ENCODE measurements around the gene MORN1.
"Not testable (repeated sequence)": the region's sequence is repeated elsewhere in the genome, so short reads cannot be mapped to it uniquely, and the experiment has no call there.

MORN1 gene

DNA sequence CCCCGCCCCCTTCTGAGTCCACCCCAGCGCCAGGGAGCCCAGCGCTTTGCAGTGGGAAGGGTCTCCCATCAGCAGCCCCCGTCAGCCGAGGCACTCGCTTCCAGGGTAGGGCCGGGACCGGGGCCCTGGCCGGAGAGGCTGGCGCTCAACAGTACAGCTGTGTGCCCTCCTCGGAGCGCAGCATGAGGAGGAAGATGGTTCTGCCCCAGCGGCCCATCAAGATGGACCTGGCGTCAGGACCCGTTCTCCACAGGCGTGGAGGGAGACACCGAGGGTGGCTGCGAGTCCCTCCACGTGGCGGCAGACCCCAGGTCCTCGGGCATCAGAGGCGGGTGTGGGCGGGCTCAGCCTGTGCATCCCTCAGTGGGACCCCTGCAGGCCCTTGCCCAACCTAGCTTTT, 54.3 kb downstream of the MORN1 start:
- DNase-seq (ENCODE audit: extremely low read depth, insufficient read length) = no peak
- no peaks in the 10 kb centered on the region for H3K36me3 ChIP-seq (ENCODE audit: control insufficient read depth, insufficient read depth, low read length)
- H3K27me3 ChIP-seq (replicated peaks; ENCODE audit: control insufficient read depth, insufficient read depth, low read length) = no peaks in the 10 kb centered on the region; the same call in 1 of the 2 replicates
- TF ChIP-seq, protein P1, sequence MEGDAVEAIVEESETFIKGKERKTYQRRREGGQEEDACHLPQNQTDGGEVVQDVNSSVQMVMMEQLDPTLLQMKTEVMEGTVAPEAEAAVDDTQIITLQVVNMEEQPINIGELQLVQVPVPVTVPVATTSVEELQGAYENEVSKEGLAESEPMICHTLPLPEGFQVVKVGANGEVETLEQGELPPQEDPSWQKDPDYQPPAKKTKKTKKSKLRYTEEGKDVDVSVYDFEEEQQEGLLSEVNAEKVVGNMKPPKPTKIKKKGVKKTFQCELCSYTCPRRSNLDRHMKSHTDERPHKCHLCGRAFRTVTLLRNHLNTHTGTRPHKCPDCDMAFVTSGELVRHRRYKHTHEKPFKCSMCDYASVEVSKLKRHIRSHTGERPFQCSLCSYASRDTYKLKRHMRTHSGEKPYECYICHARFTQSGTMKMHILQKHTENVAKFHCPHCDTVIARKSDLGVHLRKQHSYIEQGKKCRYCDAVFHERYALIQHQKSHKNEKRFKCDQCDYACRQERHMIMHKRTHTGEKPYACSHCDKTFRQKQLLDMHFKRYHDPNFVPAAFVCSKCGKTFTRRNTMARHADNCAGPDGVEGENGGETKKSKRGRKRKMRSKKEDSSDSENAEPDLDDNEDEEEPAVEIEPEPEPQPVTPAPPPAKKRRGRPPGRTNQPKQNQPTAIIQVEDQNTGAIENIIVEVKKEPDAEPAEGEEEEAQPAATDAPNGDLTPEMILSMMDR (IDR thresholded peaks at IDR 0.05; ENCODE audit: insufficient read depth, low read length, poor library complexity, severe bottlenecking) = no peak
- no peak overlapping the region for H3K4me3 ChIP-seq (replicated peaks; ENCODE audit: low read depth, low read length)

DNA sequence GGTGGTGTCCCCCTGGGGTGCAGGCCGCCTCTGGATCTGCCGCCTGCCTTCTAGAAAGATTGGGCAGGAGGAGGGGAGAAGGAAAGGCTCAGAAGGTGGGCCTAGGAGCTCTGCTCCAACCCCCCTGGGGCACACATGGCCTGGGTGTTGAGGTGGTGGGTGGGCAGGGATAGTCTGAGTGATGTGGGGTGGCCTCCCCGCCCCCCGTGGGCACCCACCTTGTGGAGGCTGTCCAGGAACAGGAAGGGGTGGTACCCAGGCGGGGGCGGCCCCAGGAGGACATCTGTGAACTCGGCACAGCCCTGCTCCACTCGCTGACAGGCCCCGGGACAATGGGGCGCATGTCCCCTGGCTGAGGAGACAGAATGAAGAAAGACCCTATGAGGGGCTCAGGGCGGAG, 54.9 kb downstream of the MORN1 start:
- Histone ChIP-seq H3K27me3 (replicated peaks; ENCODE audit: control insufficient read depth, insufficient read depth, low read length) (no peaks in the 10 kb centered on the region; the same call in 1 of the 2 replicates), H3K36me3 (ENCODE audit: control insufficient read depth, insufficient read depth, low read length) (no peaks in the 10 kb centered on the region), H3K4me3 (replicated peaks; ENCODE audit: low read depth, low read length) (no peak overlapping the region)
- TF ChIP-seq, protein P1 (IDR thresholded peaks at IDR 0.05; ENCODE audit: insufficient read depth, low read length, poor library complexity, severe bottlenecking) = no peak
- DNase-seq (ENCODE audit: extremely low read depth, insufficient read length) = no peak

DNA sequence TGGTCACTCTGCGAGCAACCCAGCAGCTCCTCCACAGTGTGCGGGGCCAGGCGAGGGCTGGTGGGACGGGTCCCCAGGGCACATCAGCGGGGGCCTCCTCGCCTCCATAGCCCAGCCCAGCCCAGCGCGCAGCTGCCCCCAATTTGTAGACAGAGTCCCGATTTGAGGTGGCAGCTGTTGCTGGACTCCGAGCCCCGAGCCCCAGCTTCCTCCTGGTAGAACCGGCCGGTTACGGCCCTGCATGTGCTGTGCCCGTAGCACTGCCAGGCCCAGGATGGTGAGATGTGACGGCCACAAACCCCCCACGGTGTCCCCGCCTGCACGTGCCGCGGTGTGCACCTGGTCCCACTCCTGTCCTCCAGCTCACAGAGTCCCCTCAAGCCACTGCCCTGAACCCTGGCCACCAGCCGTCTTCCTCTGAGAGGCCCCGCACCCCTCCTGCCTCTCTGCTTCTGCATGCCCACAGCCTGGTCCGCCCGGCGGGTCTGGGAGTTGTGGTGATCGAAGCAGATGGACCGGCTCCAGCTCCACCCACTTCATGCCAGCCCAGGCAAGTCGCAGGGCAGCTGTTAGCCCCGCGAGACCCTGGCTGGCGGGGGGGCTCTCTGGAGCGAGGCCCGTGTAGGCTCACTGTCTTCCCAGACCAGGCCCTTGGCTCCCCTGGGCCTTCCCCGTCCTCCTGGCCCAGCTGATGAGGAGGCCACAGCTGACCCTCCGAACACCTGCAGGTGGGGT, 55.5 kb downstream of the MORN1 start:
- Histone ChIP-seq H3K36me3 (ENCODE audit: control insufficient read depth, insufficient read depth, low read length) (no peaks in the 10 kb centered on the region), H3K27me3 (replicated peaks; ENCODE audit: control insufficient read depth, insufficient read depth, low read length) (no peaks in the 10 kb centered on the region; the same call in 1 of the 2 replicates), H3K4me3 (replicated peaks; ENCODE audit: low read depth, low read length) (no peak overlapping the region)
- no peak for DNase-seq (ENCODE audit: extremely low read depth, insufficient read length)
- TF ChIP-seq, protein P1 (IDR thresholded peaks at IDR 0.05; ENCODE audit: insufficient read depth, low read length, poor library complexity, severe bottlenecking) = no peak

DNA sequence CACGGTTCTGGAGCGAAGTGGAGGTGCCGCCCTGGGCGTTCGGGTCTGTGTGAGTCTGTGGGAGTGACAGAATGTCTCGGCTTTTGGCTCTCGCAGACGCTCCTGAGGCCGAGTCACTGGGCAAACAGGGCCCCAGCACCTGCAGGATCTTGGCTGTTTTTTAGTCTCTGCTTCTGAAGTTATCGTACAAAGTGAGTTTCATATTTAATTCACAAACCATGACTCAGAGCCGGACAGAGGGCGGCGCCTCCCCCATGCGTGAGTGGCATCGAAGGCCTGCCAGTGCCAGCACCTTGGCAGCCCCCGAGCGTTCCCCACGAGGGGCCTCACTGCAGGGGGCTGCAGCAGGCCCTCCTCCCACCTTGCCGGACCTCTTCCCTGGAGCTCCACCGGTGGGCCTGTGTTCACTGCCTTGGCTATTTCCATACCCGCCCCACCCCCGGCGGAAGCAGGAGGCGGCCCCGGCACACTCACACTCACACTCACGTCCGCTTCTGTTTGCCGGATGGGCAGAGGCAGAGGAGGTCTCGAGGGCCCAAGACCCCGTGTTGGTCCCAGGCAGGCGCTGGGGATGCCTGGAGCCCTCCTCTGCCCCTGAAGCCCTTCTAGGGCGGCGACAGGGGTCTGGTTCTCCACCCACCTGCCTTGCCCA, 56.3 kb downstream of the MORN1 start:
- Histone ChIP-seq H3K4me3 (replicated peaks; ENCODE audit: low read depth, low read length) (no peak overlapping the region), H3K27me3 (replicated peaks; ENCODE audit: control insufficient read depth, insufficient read depth, low read length) (no peaks in the 10 kb centered on the region; the same call in 1 of the 2 replicates), H3K36me3 (ENCODE audit: control insufficient read depth, insufficient read depth, low read length) (no peaks in the 10 kb centered on the region)
- TF ChIP-seq, protein P1 (IDR thresholded peaks at IDR 0.05; ENCODE audit: insufficient read depth, low read length, poor library complexity, severe bottlenecking) = no peak
- DNase-seq (ENCODE audit: extremely low read depth, insufficient read length) = no peak

DNA sequence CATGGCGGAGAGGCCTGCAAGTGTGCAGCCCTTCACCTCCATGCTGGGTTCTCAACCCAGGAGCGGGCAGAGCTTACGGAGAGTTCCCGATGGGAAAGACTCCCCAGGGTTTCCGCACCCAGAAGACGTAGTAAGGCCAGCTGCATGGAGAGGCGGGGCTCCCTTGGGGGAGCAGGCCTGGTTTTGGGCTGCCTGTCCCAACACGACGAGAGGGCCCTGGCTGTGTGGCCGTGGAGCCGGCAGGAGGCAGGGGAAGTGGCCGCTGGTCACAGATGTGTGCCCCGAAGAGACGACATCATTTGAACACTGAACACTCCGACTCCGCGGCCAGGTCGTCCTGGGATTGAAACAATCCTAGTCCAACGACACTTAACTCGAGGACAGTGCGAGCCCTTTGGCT, 57.0 kb downstream of the MORN1 start:
- Histone ChIP-seq H3K36me3 (ENCODE audit: control insufficient read depth, insufficient read depth, low read length) (no peaks in the 10 kb centered on the region), H3K4me3 (replicated peaks; ENCODE audit: low read depth, low read length) (no peak overlapping the region), H3K27me3 (replicated peaks; ENCODE audit: control insufficient read depth, insufficient read depth, low read length) (no peaks in the 10 kb centered on the region; the same call in 1 of the 2 replicates)
- TF ChIP-seq, protein P1 (IDR thresholded peaks at IDR 0.05; ENCODE audit: insufficient read depth, low read length, poor library complexity, severe bottlenecking) = no peak
- DNase-seq (ENCODE audit: extremely low read depth, insufficient read length) = no peak

DNA sequence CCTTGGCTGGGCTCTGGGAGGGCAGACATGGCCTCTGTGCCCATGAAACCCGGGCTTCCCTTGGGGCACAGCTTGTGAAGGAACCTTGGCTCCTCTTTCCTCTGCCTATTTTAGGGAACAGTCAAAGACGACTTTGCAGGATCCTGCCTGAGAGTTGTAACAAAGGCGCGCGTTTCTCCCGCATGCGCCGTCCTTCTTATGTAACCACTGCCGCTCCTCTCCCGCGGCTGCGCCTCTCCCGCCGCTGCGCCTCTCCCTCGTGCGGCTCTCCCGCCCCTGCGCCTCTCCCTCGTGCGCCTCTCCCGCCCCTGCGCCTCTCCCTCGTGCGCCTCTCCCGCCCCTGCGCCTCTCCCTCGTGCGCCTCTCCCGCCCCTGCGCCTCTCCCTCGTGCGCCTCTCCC, 59.8 kb downstream of the MORN1 start:
- not testable (repeated sequence) for DNase-seq (ENCODE audit: extremely low read depth, insufficient read length); H3K27me3 ChIP-seq (replicated peaks; ENCODE audit: control insufficient read depth, insufficient read depth, low read length); H3K4me3 ChIP-seq (replicated peaks; ENCODE audit: low read depth, low read length); H3K36me3 ChIP-seq (ENCODE audit: control insufficient read depth, insufficient read depth, low read length)

Data from GM06990 (cell line).